HG02571 (cell line): ENCODE results near the gene COL23A1.
"Not testable (repeated sequence)": the region's sequence is repeated elsewhere in the genome, so short reads cannot be mapped to it uniquely, and the experiment has no call there.

ENCODE experiments used
- ATAC-seq: cut with Tn5 transposase; IDR thresholded peaks from one replicate; pipeline ENCODE4 v1.9.1; 2021; ENCODE audit warnings: mild to moderate bottlenecking, moderate library complexity; ENCODE audit not compliant: unreplicated experiment

The COL23A1 gene

GRCh38 chr5:178328826-178329730 is 261.1 kb downstream of the COL23A1 start:
- ATAC-seq: no peak

- no peak for ATAC-seq
Measured at GRCh38 chr5:178327931-178328711, 262.1 kb downstream of the COL23A1 start.

- no peak for ATAC-seq
Measured at GRCh38 chr5:178327446-178327845, 262.7 kb downstream of the COL23A1 start.

- ATAC-seq: no peak
Measured at GRCh38 chr5:178326374-178326715, 263.8 kb downstream of the COL23A1 start.

GRCh38 chr5:178325679-178326373 is 264.4 kb downstream of the COL23A1 start:
- ATAC-seq: no peak

- ATAC-seq: no peak
Measured at GRCh38 chr5:178325311-178325678, 264.9 kb downstream of the COL23A1 start.

- peak; percentile 63 for ATAC-seq
Measured at GRCh38 chr5:178324481-178325310, 265.5 kb downstream of the COL23A1 start.

- ATAC-seq: peak; percentile 50
Measured at GRCh38 chr5:178323961-178324360, 266.2 kb downstream of the COL23A1 start.

GRCh38 chr5:178323541-178323865 is 266.7 kb downstream of the COL23A1 start:
- no peak for ATAC-seq

- no peak for ATAC-seq
Measured at GRCh38 chr5:178322736-178323540, 267.3 kb downstream of the COL23A1 start.

- ATAC-seq: no peak
Measured at GRCh38 chr5:178320281-178320855, 269.8 kb downstream of the COL23A1 start.

- no peak for ATAC-seq
Measured at GRCh38 chr5:178319541-178320041, 270.6 kb downstream of the COL23A1 start.

- no peak for ATAC-seq
Measured at GRCh38 chr5:178318893-178319292, 271.3 kb downstream of the COL23A1 start.

- ATAC-seq: no peak
Measured at GRCh38 chr5:178318382-178318781, 271.8 kb downstream of the COL23A1 start.

GRCh38 chr5:178317727-178318126 is 272.5 kb downstream of the COL23A1 start:
- ATAC-seq: not testable (repeated sequence)

- no peak for ATAC-seq
Measured at GRCh38 chr5:178314961-178315820, 275.0 kb downstream of the COL23A1 start.

- no peak for ATAC-seq
Measured at GRCh38 chr5:178314061-178314660, 276.0 kb downstream of the COL23A1 start.

- no peak for ATAC-seq
Measured at GRCh38 chr5:178313316-178313715, 276.9 kb downstream of the COL23A1 start.
